ENCODE data around the gene EPN1. TPM values are rescaled to one million over a fixed set of nuclear protein-coding genes. Genes with fewer than 3 reads are reported as not detected.

The EPN1 gene
- total and polyA plus RNA-seq, 2 of the 8 experiments (the other 6 are each of a cell fraction or from before 2014, with no cell fraction given) = 49.6 to 200 TPM

GRCh38 chr19:55653651-55654322 is 21.2 kb upstream of the EPN1 start:
- Histone ChIP-seq H2BK20ac (ENCODE audit: low read length) (no peak overlapping the region), H2BK12ac (ENCODE audit: low read depth, low read length) (no peak overlapping the region), H2AFZ (ENCODE audit: low read length) (0 out of 2 replicates have a peak overlapping the region, but pooled peaks have one; percentile 16), H3K23ac (ENCODE audit: insufficient read length) (no peak overlapping the region), H3K9me3 (ENCODE audit: insufficient read depth in 2 of 2, low read depth in 1 of 2, low read length in 1 of 2) (no peaks in the 10 kb centered on the region), H3K79me1 (ENCODE audit: low read depth, low read length) (peaks cover 2% of the 10 kb centered on the region; the same call in 1 of the 2 replicates), H3K14ac (ENCODE audit: insufficient read length) (no peak overlapping the region), H2BK5ac (ENCODE audit: low read depth, low read length) (peak overlapping the region; percentile 96), H3K27me3 (replicated peaks in 1 of 4; ENCODE audit: control insufficient read depth in 3 of 4, extremely low read depth in 1 of 4, insufficient read depth in 3 of 4, low read length in 3 of 4) (no peaks in the 10 kb centered on the region), H3K4me3 (ENCODE audit: extremely low read depth in 1 of 4, insufficient read depth in 2 of 4, low read depth in 3 of 4, low read length in 4 of 4) (peak overlapping the region; percentile 77 to 91 (median 82)), H3K56ac (replicated peaks; ENCODE audit: insufficient read length, low read depth, low read length) (peak overlapping the region; percentile 38), H4K91ac (replicated peaks; ENCODE audit: insufficient read length, low read length) (no peak overlapping the region), H4K8ac (ENCODE audit: extremely low read depth, insufficient read depth, low read length) (peak overlapping the region; percentile 90; the same call in 1 of the 2 replicates), H3K4me2 (ENCODE audit: insufficient read depth in 1 of 2, low read depth in 2 of 2, low read length in 2 of 2) (peak overlapping the region; percentile 78 to 94), H2BK15ac (ENCODE audit: low read length) (no peak overlapping the region), H3K79me2 (ENCODE audit: control insufficient read depth in 1 of 2, insufficient read depth in 2 of 2, low read length in 2 of 2) (peaks cover 32 to 35% of the 10 kb centered on the region in 2 experiments), H4K20me1 (replicated peaks in 1 of 2; ENCODE audit: control insufficient read depth in 1 of 2, insufficient read depth in 2 of 2, low read length in 2 of 2) (peaks cover 13% of the 10 kb centered on the region in 2 experiments), H3K23me2 (ENCODE audit: low read depth, low read length) (peaks cover 13% of the 10 kb centered on the region), H3K4me1 (replicated peaks in 1 of 4; ENCODE audit: control insufficient read depth in 3 of 4, insufficient read depth in 4 of 4, low read length in 3 of 4) (peaks cover 3 to 18% (median 10%) of the 10 kb centered on the region in 4 experiments; a peak in 6 of 7 replicates), H2AK5ac (ENCODE audit: low read depth, low read length) (no peak overlapping the region), H3K27ac (ENCODE audit: low read depth, low read length) (peak overlapping the region; percentile 98), H3K4ac (replicated peaks; ENCODE audit: insufficient read length, low read depth, low read length) (peak overlapping the region; percentile 28), H3K9ac (replicated peaks in 1 of 4; ENCODE audit: extremely low read depth in 1 of 4, low read depth in 3 of 4, low read length in 3 of 4) (peak overlapping the region in 3 of 4 experiments; percentile 69 to 98 (median 92); a peak in 6 of 7 replicates), H3K18ac (ENCODE audit: extremely low read depth, low read length) (peak overlapping the region; percentile 93), H2BK120ac (replicated peaks; ENCODE audit: low read depth, low read length) (no peak overlapping the region), H3K36me3 (ENCODE audit: control insufficient read depth in 2 of 4, insufficient read depth in 4 of 4, low read length in 3 of 4) (0 out of 8 replicates have a peak, but pooled peaks cover 0 to 3% (median 0%) of the 10 kb centered on the region in 4 experiments), H4K5ac (ENCODE audit: insufficient read length, low read depth, low read length) (peak overlapping the region; percentile 94)
- FAIRE-seq = peak; percentile 45
- WGBS, 2 experiments (ENCODE audit: extremely low coverage in 1 of 2, insufficient coverage in 1 of 2, insufficient read length in 1 of 2, insufficient replicate concordance in 2 of 2, low coverage in 1 of 2, low lambda C conversion rate in 2 of 2, missing lambda C conversion rate in 1 of 2) = 1% methylated on average over 45 of the region's 57 CpGs; no CpG with 5 or more reads in 1 of the 2 experiments
- peak; percentile 94 to 98 for DNase-seq (ENCODE audit: low read depth in 1 of 2, low spot score in 2 of 2)
- ChIA-PET POLR2A (ENCODE audit: partially characterized antibody) (interaction anchor here (0.6 to 2.5 kb wide), 17 partner anchors 10 to 269 kb away, joined by 3 to 13 read pairs (median 6); partner anchors contain the start of genes EPN1, FIZ1, TMEM238 and ZNF524), CTCF (ENCODE audit: partially characterized antibody) (interaction anchor here (0.6 to 2.2 kb wide), 28 partner anchors 10 to 662 kb away, joined by 3 to 31 read pairs (median 3); partner anchors contain the start of genes TMEM190 and ZNF581)
- TF ChIP-seq RBBP5 (IDR thresholded peaks at IDR 0.05; ENCODE audit: borderline replicate concordance, low read depth, low read length) (peak; percentile 57; the same call in 1 of the 2 replicates), ATF3 (IDR thresholded peaks at IDR 0.05; ENCODE audit: insufficient read depth, low read depth, low read length) (peak; percentile 87), JUN (IDR thresholded peaks at IDR 0.05; ENCODE audit: low read depth, low read length) (no peak), TBP (IDR thresholded peaks at IDR 0.05; ENCODE audit: low read depth, low read length) (peak; percentile 47; the same call in 1 of the 2 replicates), SP2 (IDR thresholded peaks at IDR 0.05; ENCODE audit: low read length) (0 out of 2 replicates have a peak, but pooled peaks have one; percentile 10), POLR2A (IDR thresholded peaks at IDR 0.05; ENCODE audit: control extremely low read depth in 1 of 2, low read depth in 2 of 2, low read length in 2 of 2) (peak in 1 of 2 experiments; percentile 53; a peak in 2 of 3 replicates), SUZ12 (IDR thresholded peaks at IDR 0.05; ENCODE audit: low read length) (no peak), CREB1 (IDR thresholded peaks at IDR 0.05) (peak; percentile 70), BACH1 (IDR thresholded peaks at IDR 0.05; ENCODE audit: low read length) (no peak), HDAC2 (IDR thresholded peaks at IDR 0.05; ENCODE audit: borderline replicate concordance in 1 of 2, low read depth in 2 of 2, low read length in 2 of 2) (peak in 1 of 2 experiments; percentile 35; a peak in 1 of 4 replicates), MAX (IDR thresholded peaks at IDR 0.05) (peak; percentile 31; the same call in 1 of the 2 replicates)

All from H1 (cell line).